HG02885 (cell line): ENCODE data around the gene EPS8.
"Not testable (repeated sequence)": the region's sequence is repeated elsewhere in the genome, so short reads cannot be mapped to it uniquely, and the experiment has no call there.

ENCODE experiments used
- ATAC-seq: cut with Tn5 transposase; IDR thresholded peaks from one replicate; pipeline ENCODE4 v1.9.1; 2021; ENCODE audit warnings: mild to moderate bottlenecking; ENCODE audit not compliant: unreplicated experiment, poor library complexity

EPS8 gene

GRCh38 chr12:15767301-15767700 lies 21.9 kb downstream of the EPS8 start:
- ATAC-seq = no peak

GRCh38 chr12:15763328-15763727 lies 25.9 kb downstream of the EPS8 start:
- ATAC-seq = no peak

GRCh38 chr12:15762162-15762561 lies 27.0 kb downstream of the EPS8 start:
- not testable (repeated sequence) for ATAC-seq

GRCh38 chr12:15757553-15758255 lies 31.5 kb downstream of the EPS8 start:
- ATAC-seq = no peak

- no peak for ATAC-seq
Observed at GRCh38 chr12:15756822-15757221, 32.4 kb downstream of the EPS8 start.

- no peak for ATAC-seq
Observed at GRCh38 chr12:15754233-15754632, 35.0 kb downstream of the EPS8 start.

- ATAC-seq = no peak
Observed at GRCh38 chr12:15752785-15753184, 36.4 kb downstream of the EPS8 start.

GRCh38 chr12:15751741-15752140 lies 37.4 kb downstream of the EPS8 start:
- ATAC-seq = no peak

- ATAC-seq = no peak
Observed at GRCh38 chr12:15749937-15750336, 39.3 kb downstream of the EPS8 start.

- not testable (repeated sequence) for ATAC-seq
Observed at GRCh38 chr12:15741870-15742269, 47.3 kb downstream of the EPS8 start.

- ATAC-seq = no peak
Observed at GRCh38 chr12:15741082-15741481, 48.1 kb downstream of the EPS8 start.

- not testable (repeated sequence) for ATAC-seq
Observed at GRCh38 chr12:15740389-15740788, 48.8 kb downstream of the EPS8 start.

- no peak for ATAC-seq
Observed at GRCh38 chr12:15738438-15739015, 50.7 kb downstream of the EPS8 start.

GRCh38 chr12:15735837-15736615 lies 53.2 kb downstream of the EPS8 start:
- no peak for ATAC-seq

- ATAC-seq = no peak
Observed at GRCh38 chr12:15733136-15733535, 56.1 kb downstream of the EPS8 start.

- ATAC-seq = no peak
Observed at GRCh38 chr12:15732341-15733061, 56.7 kb downstream of the EPS8 start.

GRCh38 chr12:15731940-15732339 lies 57.2 kb downstream of the EPS8 start:
- ATAC-seq = no peak

GRCh38 chr12:15729097-15729496 lies 60.1 kb downstream of the EPS8 start:
- no peak for ATAC-seq

GRCh38 chr12:15728118-15728598 lies 61.0 kb downstream of the EPS8 start:
- ATAC-seq = no peak

GRCh38 chr12:15726878-15727150 lies 62.4 kb downstream of the EPS8 start:
- ATAC-seq = no peak
